ENCODE results near the gene DOCK2.

- TF ChIP-seq CTCF (IDR thresholded peaks at IDR 0.05) (no peak), POLR2AphosphoS5 (IDR thresholded peaks at IDR 0.05) (no peak), POLR2A (IDR thresholded peaks at IDR 0.05) (no peak)
These were observed 440.5 kb downstream of the DOCK2 start for GRCh38 chr5:170077526-170077925.

All from upper lobe of left lung (tissue), 4 donors.